Gastrocnemius medialis (tissue), 4 donors: ENCODE measurements around the gene ATXN10. TPM values are rescaled to one million over a fixed set of nuclear protein-coding genes. Genes with fewer than 3 reads are reported as not detected.
A peak's percentile ranks its signal among the peaks of the same experiment; 100 is the strongest.

ENCODE experiments used
- ATAC-seq, 2 donors: fragments of 150-250 bp; one replicate each; pipeline ENCODE4 v1.9.1; 2016
- DNase-seq, 2 donors: peaks; one replicate each; pipeline ENCODE4 v3.0.0-alpha.2; 2019
- H3K27ac ChIP-seq, 4 donors: fragments of 200-600 bp; sonication (generic); 1 replicate in 1 of 4; 2 replicates in 3 of 4; pipeline ENCODE4 v1.5.1; 2016 to 2018; ENCODE audit warnings: mild to moderate bottlenecking in 2 of 4, moderate library complexity in 1 of 4
- H3K27me3 ChIP-seq, 3 donors: fragments of 200-600 bp; sonication (generic) in 2 of 3; 1 replicate in 1 of 3; 2 replicates in 2 of 3; pipeline versions ENCODE4 v1.5.1 to v1.6.0; 2016 to 2019; ENCODE audit warnings: mild to moderate bottlenecking in 1 of 3, moderate library complexity in 1 of 3
- H3K36me3 ChIP-seq, 2 donors: fragments of 200-600 bp; sonication (generic) in 1 of 2; one replicate each; pipeline ENCODE4 v1.5.1; 2017 to 2018
- H3K4me1 ChIP-seq, 2 donors: fragments of 200-600 bp; sonication (generic) in 1 of 2; one replicate each; pipeline ENCODE4 v1.5.1; 2016 to 2017; ENCODE audit warnings: mild to moderate bottlenecking in 2 of 2
- H3K4me3 ChIP-seq, 4 donors: fragments of 200-600 bp; sonication (generic) in 3 of 4; 1 replicate in 1 of 4; 2 replicates in 3 of 4; pipeline ENCODE4 v1.5.1; 2016 to 2019; ENCODE audit warnings: mild to moderate bottlenecking in 2 of 4
- H3K9me3 ChIP-seq, 3 donors: fragments of 200-600 bp; sonication (generic) in 2 of 3; 1 replicate in 1 of 3; 2 replicates in 2 of 3; pipeline ENCODE4 v1.5.1; 2016 to 2019
- CTCF ChIP-seq, 5 experiments: fragments of 450-650 bp in 3 of 5; fragments of 200-600 bp in 2 of 5; sonication (generic) in 2 of 5; IDR thresholded peaks in 4 of 5; conservative IDR thresholded peaks in 1 of 5; 1 replicate in 4 of 5; 2 replicates in 1 of 5; pipeline ENCODE4 v1.5.1; 2016 to 2019; ENCODE audit warnings: antibody characterized with exemption in 5 of 5, mild to moderate bottlenecking in 3 of 5, moderate library complexity in 3 of 5
- POLR2A ChIP-seq, 2 donors: fragments of 450-650 bp; IDR thresholded peaks; one replicate each; pipeline ENCODE4 v1.6.1; 2017; ENCODE audit warnings: antibody characterized with exemption in 2 of 2, mild to moderate bottlenecking in 2 of 2, moderate library complexity in 2 of 2
- in situ Hi-C, 4 donors: fragments of 200-750 bp; cut with MboI; loops; one replicate each; pipeline versions ENCODE4 v1.15.0 to v1.8.0; 2017; ENCODE audit warnings: low sequenced_read_pairs in 4 of 4
- intact Hi-C: fragments of 100-400 bp; cut with DNase I; formaldehyde crosslinking; loops from one replicate; pipeline ENCODE4 v1.15.1; 2023; ENCODE audit warnings: low total_unique reads
- total RNA-seq, 4 donors: library from RNA; depleted of rRNA; stranded (reverse); fragments of >200 nt; gene quantifications; one replicate each; pipeline versions ENCODE4 v1.1.0 to v1.2.3, GENCODE V29; 2016

Gene ATXN10
- total RNA-seq, 4 donors from 2014 or later = 52.9 to 98.9 (median 78.5) TPM

- H3K4me3 ChIP-seq = no peak overlapping the region
- ATAC-seq (no peak), DNase-seq (no peak)
- H3K27me3 ChIP-seq = no peaks in the 10 kb centered on the region
- no peaks in the 10 kb centered on the region for H3K9me3 ChIP-seq
- no peaks in the 10 kb centered on the region for H3K36me3 ChIP-seq
- in situ Hi-C loops (no loop called here), intact Hi-C loops (no loop called here)
- TF ChIP-seq POLR2A (IDR thresholded peaks at IDR 0.05) (no peak), CTCF (IDR thresholded peaks at IDR 0.05 in 4 of 5, conservative IDR thresholded peaks at IDR 0.05 in 1 of 5) (no peak)
- no peak overlapping the region for H3K27ac ChIP-seq
- H3K4me1 ChIP-seq = peaks cover 12 to 15% of the 10 kb centered on the region in 2 donors
Observed at GRCh38 chr22:45777852-45778375, 106.3 kb downstream of the ATXN10 start.

- no peaks in the 10 kb centered on the region for H3K27me3 ChIP-seq
- intact Hi-C loops (no loop called here), in situ Hi-C loops (no loop called here)
- ATAC-seq = no peak
- H3K9me3 ChIP-seq = no peaks in the 10 kb centered on the region
- no peak for DNase-seq
- peaks cover 31% of the 10 kb centered on the region in 2 donors for H3K4me1 ChIP-seq
- H3K36me3 ChIP-seq = no peaks in the 10 kb centered on the region
- H3K4me3 ChIP-seq = no peak overlapping the region
- H3K27ac ChIP-seq = no peak overlapping the region
- TF ChIP-seq CTCF (IDR thresholded peaks at IDR 0.05 in 4 of 5, conservative IDR thresholded peaks at IDR 0.05 in 1 of 5) (no peak), POLR2A (IDR thresholded peaks at IDR 0.05) (no peak)
Observed at GRCh38 chr22:45781459-45781858, 109.8 kb downstream of the ATXN10 start.

GRCh38 chr22:45781966-45782365, 110.3 kb downstream of the ATXN10 start:
- intact Hi-C loops (no loop called here), in situ Hi-C loops (no loop called here)
- no peaks in the 10 kb centered on the region for H3K9me3 ChIP-seq
- DNase-seq (no peak), ATAC-seq (no peak)
- TF ChIP-seq CTCF (IDR thresholded peaks at IDR 0.05 in 4 of 5, conservative IDR thresholded peaks at IDR 0.05 in 1 of 5) = no peak
- no peak for TF ChIP-seq POLR2A (IDR thresholded peaks at IDR 0.05)
- no peak overlapping the region for H3K27ac ChIP-seq
- no peak overlapping the region for H3K4me3 ChIP-seq
- no peaks in the 10 kb centered on the region for H3K27me3 ChIP-seq
- no peaks in the 10 kb centered on the region for H3K36me3 ChIP-seq
- peaks cover 31 to 33% of the 10 kb centered on the region in 2 donors for H3K4me1 ChIP-seq

- ATAC-seq (no peak), DNase-seq (no peak)
- TF ChIP-seq POLR2A (IDR thresholded peaks at IDR 0.05) (no peak), CTCF (IDR thresholded peaks at IDR 0.05 in 4 of 5, conservative IDR thresholded peaks at IDR 0.05 in 1 of 5) (no peak)
- Histone ChIP-seq H3K9me3 (no peaks in the 10 kb centered on the region), H3K27me3 (no peaks in the 10 kb centered on the region), H3K36me3 (no peaks in the 10 kb centered on the region), H3K4me1 (peaks cover 31 to 33% of the 10 kb centered on the region in 2 donors), H3K4me3 (no peak overlapping the region), H3K27ac (peak overlapping the region in 2 of 4 donors; percentile 52 to 62)
- in situ Hi-C loops (no loop called here), intact Hi-C loops (no loop called here)
Observed at GRCh38 chr22:45783021-45783420, 111.4 kb downstream of the ATXN10 start.

GRCh38 chr22:45783690-45784089, 112.1 kb downstream of the ATXN10 start:
- peak overlapping the region; percentile 17 to 62 (median 39) for H3K27ac ChIP-seq
- H3K9me3 ChIP-seq = no peaks in the 10 kb centered on the region
- intact Hi-C loops = no loop called here
- in situ Hi-C loops = no loop called here
- ATAC-seq (peak; percentile 25 to 66), DNase-seq (peak in 1 of 2 donors; percentile 49)
- TF ChIP-seq POLR2A (IDR thresholded peaks at IDR 0.05) (no peak), CTCF (IDR thresholded peaks at IDR 0.05 in 4 of 5, conservative IDR thresholded peaks at IDR 0.05 in 1 of 5) (no peak)
- H3K4me1 ChIP-seq = peaks cover 31 to 33% of the 10 kb centered on the region in 2 donors
- H3K36me3 ChIP-seq = no peaks in the 10 kb centered on the region
- no peaks in the 10 kb centered on the region for H3K27me3 ChIP-seq
- no peak overlapping the region for H3K4me3 ChIP-seq
